Measurements from ENCODE around the gene NFE2L2. TPM values are rescaled to one million over a fixed set of nuclear protein-coding genes. Genes with fewer than 3 reads are reported as not detected.
A peak's percentile ranks its signal among the peaks of the same experiment; 100 is the strongest.
"Not testable (repeated sequence)": the region's sequence is repeated elsewhere in the genome, so short reads cannot be mapped to it uniquely, and the experiment has no call there.

Gene NFE2L2
- total RNA-seq, 2 experiments from 2014 or later, result 61.3 to 64.3 TPM

DNA sequence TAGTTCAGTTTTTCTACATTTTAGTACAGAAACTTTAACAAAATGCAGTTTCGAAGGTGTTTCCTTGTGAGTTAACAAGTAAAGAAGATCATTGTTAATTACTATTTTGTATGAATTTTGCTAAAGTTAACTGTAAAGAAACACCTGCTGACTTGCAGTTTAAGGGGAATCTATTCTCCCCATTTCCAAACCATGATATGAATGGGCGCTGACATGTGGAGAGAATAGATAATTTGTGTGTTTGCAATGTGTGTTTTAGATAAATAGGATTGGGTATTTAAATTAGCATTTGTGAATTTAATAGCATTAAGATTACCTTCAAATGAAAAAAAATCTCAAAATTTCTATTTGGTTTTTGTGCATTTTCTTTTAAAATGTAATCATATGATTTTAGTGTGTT lies 44.7 kb downstream of the NFE2L2 start:
- not testable (repeated sequence) for H3K4me3 Mint-ChIP-seq

GRCh38 chr2:177217247-177217843 lies 47.2 kb downstream of the NFE2L2 start:
- ChIA-PET POLR2A (interaction anchor here (0.6 to 1.5 kb wide), 4 partner anchors 10 to 47 kb away, joined by 3 to 4 read pairs (median 3); partner anchors contain the start of gene NFE2L2), CTCF (interaction anchor here (0.9 to 1.1 kb wide), 3 partner anchors 12 to 52 kb away, joined by 3 read pairs; no protein-coding TSS in a partner anchor)
- no peak overlapping the region for H3K4me3 Mint-ChIP-seq
- peak overlapping the region; percentile 26 for H3K27ac Mint-ChIP-seq
- peaks cover 83% of the 10 kb centered on the region for H3K36me3 Mint-ChIP-seq (ENCODE audit: low read depth)
- H3K4me1 Mint-ChIP-seq (ENCODE audit: low read depth), result peaks cover 59% of the 10 kb centered on the region
- no peaks in the 10 kb centered on the region for H3K9me3 Mint-ChIP-seq (ENCODE audit: insufficient read depth)
- no peaks in the 10 kb centered on the region for H3K27me3 Mint-ChIP-seq (ENCODE audit: low read depth)
- ATAC-seq, result no peak
- DNase-seq, result no peak

More for the DNA sequence above, 44.7 kb downstream of the NFE2L2 start:
- CTCF ChIA-PET, result interaction anchor here (1.6 kb wide), 1 partner anchor 55 kb away, joined by 4 read pairs; no protein-coding TSS in a partner anchor
- Mint-ChIP-seq H3K36me3 (ENCODE audit: low read depth) (peaks cover 78% of the 10 kb centered on the region), H3K4me1 (ENCODE audit: low read depth) (peaks cover 55% of the 10 kb centered on the region)
- not testable (repeated sequence) for DNase-seq; H3K27me3 Mint-ChIP-seq (ENCODE audit: low read depth); H3K9me3 Mint-ChIP-seq (ENCODE audit: insufficient read depth); H3K27ac Mint-ChIP-seq; ATAC-seq
- POLR2A ChIA-PET, result interaction anchor here (1.2 kb wide), 1 partner anchor 69 kb away, joined by 3 read pairs; no protein-coding TSS in a partner anchor

DNA sequence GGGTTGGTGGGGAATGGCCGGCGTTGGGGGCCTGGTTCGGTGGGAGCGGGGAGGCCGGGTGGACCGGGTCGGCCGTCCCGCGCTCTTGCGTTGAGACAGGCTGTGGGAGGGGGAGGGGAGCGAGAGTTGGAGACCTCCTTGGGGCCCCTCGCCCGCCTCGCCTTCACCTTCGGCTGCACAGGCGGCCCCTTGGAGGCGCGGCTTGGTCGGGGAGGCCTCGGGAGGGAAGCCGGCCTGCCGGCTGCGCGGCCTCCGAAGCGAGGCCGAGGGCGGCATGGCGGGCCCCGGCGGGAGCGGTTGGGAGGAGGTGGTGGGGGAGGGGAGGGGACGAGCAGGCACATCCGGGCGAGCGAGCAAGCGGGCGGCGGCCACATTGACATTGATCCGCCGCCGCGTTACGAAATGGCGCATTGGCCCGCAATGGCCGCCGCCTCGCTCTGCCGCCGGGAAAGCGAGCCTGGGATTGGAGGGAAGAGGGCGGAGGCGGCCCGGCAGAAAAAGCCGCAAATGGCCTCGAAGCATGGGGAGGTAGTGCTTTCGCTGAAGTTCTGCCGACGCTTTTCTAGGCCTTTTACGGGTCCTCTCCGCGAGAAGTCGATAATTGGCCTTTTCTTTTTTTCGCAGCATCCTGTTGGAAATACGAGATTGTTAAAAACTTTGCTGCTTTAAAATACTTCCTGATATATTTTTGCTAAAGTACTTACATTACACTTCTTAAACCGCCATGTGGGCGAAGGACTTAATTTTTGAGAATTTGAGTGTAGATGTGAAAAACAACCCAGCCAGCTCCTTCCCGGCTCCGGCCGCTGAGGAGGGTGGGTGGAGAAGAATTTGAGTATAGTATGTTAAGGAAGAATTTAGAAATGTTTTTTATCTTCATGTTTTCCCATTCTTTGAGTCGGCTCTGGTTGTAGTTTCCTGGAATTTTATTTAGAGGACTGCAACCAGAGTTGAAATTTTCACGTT lies 51.4 kb downstream of the NFE2L2 start:
- Mint-ChIP-seq H3K27ac (peak overlapping the region; percentile 99), H3K4me1 (ENCODE audit: low read depth) (peaks cover 45% of the 10 kb centered on the region), H3K36me3 (ENCODE audit: low read depth) (peaks cover 52% of the 10 kb centered on the region), H3K27me3 (ENCODE audit: low read depth) (no peaks in the 10 kb centered on the region), H3K9me3 (ENCODE audit: insufficient read depth) (no peaks in the 10 kb centered on the region), H3K4me3 (peak overlapping the region; percentile 92)
- DNase-seq, result peak; percentile 95
- ChIA-PET POLR2A (interaction anchor here (0.6 to 2.9 kb wide), 21 partner anchors 8 to 180 kb away, joined by 3 to 84 read pairs (median 5); partner anchors contain the start of gene NFE2L2), CTCF (interaction anchor here (0.7 to 1.7 kb wide), 8 partner anchors 14 to 181 kb away, joined by 3 to 21 read pairs (median 6); partner anchors contain the start of gene NFE2L2)
- peak; percentile 67 for ATAC-seq

DNA sequence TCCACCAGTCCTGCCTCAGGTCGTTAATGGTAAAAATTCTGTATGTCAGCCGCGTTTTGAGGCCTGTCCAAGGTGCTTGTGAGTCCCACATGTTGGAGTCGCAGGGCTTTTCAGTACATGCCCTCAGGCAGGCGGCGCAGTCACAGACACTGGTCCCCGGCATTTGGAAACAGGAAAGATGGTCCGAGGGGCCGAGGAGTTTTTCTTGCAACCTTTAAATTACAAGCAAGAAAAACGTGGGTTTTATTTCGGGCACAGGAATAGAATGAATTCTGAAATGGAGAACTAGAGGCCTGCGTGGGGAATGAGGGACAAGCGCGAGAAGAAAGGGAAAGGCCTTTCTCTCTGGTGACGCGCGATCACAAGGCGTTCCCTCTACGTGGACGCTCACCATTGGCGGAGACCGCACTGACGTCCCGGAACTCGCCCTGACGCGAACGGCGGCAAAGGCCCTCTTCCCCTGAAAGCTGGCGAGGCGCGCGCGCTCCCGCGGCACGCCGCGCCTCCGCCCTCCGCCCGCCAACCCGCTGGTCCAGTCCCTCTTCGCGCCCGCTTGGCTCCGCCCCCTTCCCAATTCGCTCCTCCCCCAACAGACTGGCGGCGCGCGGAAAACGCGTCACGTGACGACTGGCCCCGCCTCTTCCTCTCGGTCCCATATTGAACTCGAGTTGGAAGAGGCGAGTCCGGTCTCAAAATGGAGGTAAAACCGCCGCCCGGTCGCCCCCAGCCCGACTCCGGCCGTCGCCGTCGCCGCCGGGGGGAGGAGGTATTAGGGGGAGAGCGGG lies 52.2 kb downstream of the NFE2L2 start, which contains the start of gene HNRNPA3:
Gene HNRNPA3, plus strand, starts transcription at position 689 of the 785 bp plus-strand sequence. Its CDS starts 6 bp downstream, at position 695.
- Mint-ChIP-seq H3K36me3 (ENCODE audit: low read depth) (peaks cover 45% of the 10 kb centered on the region), H3K27ac (peak within 1 kb of the TSS; percentile 99), H3K9me3 (ENCODE audit: insufficient read depth) (no peaks in the 10 kb centered on the region), H3K4me1 (ENCODE audit: low read depth) (peaks cover 42% of the 10 kb centered on the region), H3K4me3 (peak within 1 kb of the TSS; percentile 92), H3K27me3 (ENCODE audit: low read depth) (no peaks in the 10 kb centered on the region)
- ChIA-PET POLR2A (interaction anchor here (0.6 to 1.7 kb wide), 23 partner anchors 9 to 181 kb away, joined by 3 to 84 read pairs (median 5); partner anchors contain the start of gene NFE2L2), CTCF (interaction anchor here (0.7 to 1.7 kb wide), 13 partner anchors 11 to 181 kb away, joined by 3 to 21 read pairs (median 4); no protein-coding TSS in a partner anchor)
- ATAC-seq (peak; percentile 88), DNase-seq (peak; percentile 100)

- peak overlapping the region; percentile 99 for H3K27ac Mint-ChIP-seq
- H3K36me3 Mint-ChIP-seq (ENCODE audit: low read depth), result peaks cover 39% of the 10 kb centered on the region
- H3K4me1 Mint-ChIP-seq (ENCODE audit: low read depth), result peaks cover 40% of the 10 kb centered on the region
Observed at GRCh38 chr2:177211576-177212105, 52.9 kb downstream of the NFE2L2 start.

DNA sequence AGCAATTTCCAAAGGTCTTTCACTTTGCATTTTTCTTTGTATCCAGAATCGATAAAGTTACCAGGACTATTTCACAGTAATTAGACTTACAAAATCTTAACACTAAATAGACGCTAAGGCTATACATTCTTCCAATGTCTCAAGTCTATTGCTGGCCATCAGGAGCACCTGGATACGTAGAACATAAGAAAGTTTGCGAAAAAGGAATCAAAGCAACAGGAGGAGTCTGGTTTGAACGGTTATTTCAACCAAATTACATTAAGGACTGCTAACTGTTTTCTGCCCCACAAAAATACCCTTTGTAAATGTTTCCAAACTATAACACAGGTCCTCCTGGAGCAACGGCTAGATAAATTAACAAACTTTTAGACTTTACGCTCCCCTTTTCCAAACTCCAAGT lies 53.4 kb downstream of the NFE2L2 start:
- POLR2A ChIA-PET, result interaction anchor here (0.7 to 1.7 kb wide), 17 partner anchors 9 to 78 kb away, joined by 3 to 84 read pairs (median 5); partner anchors contain the start of gene NFE2L2
- Mint-ChIP-seq H3K9me3 (ENCODE audit: insufficient read depth) (no peaks in the 10 kb centered on the region), H3K27me3 (ENCODE audit: low read depth) (no peaks in the 10 kb centered on the region), H3K36me3 (ENCODE audit: low read depth) (peaks cover 36% of the 10 kb centered on the region), H3K4me3 (peak overlapping the region; percentile 92), H3K27ac (peak overlapping the region; percentile 99), H3K4me1 (ENCODE audit: low read depth) (peaks cover 36% of the 10 kb centered on the region)
- ATAC-seq (no peak), DNase-seq (no peak)
- CTCF ChIA-PET, result interaction anchor here (0.6 to 1.7 kb wide), 10 partner anchors 10 to 123 kb away, joined by 3 to 21 read pairs (median 4); no protein-coding TSS in a partner anchor

More at GRCh38 chr2:177211576-177212105, 52.9 kb downstream of the NFE2L2 start:
- ChIA-PET CTCF (interaction anchor here (0.6 to 1.7 kb wide), 13 partner anchors 11 to 122 kb away, joined by 3 to 21 read pairs (median 4); no protein-coding TSS in a partner anchor), POLR2A (interaction anchor here (0.7 to 1.7 kb wide), 21 partner anchors 10 to 78 kb away, joined by 3 to 84 read pairs (median 5); partner anchors contain the start of gene NFE2L2)
- DNase-seq (no peak), ATAC-seq (no peak)
- Mint-ChIP-seq H3K4me3 (peak overlapping the region; percentile 92), H3K9me3 (ENCODE audit: insufficient read depth) (no peaks in the 10 kb centered on the region), H3K27me3 (ENCODE audit: low read depth) (no peaks in the 10 kb centered on the region)

- ChIA-PET POLR2A (no interaction called here), CTCF (interaction anchor here (1.4 kb wide), 1 partner anchor 43 kb away, joined by 8 read pairs; no protein-coding TSS in a partner anchor)
- no peak for DNase-seq
- Mint-ChIP-seq H3K4me3 (no peak overlapping the region), H3K27ac (no peak overlapping the region), H3K4me1 (ENCODE audit: low read depth) (peaks cover 15% of the 10 kb centered on the region), H3K27me3 (ENCODE audit: low read depth) (no peaks in the 10 kb centered on the region), H3K9me3 (ENCODE audit: insufficient read depth) (no peaks in the 10 kb centered on the region), H3K36me3 (ENCODE audit: low read depth) (peaks cover 5% of the 10 kb centered on the region)
- no peak for ATAC-seq
Observed at GRCh38 chr2:177207101-177207500, 57.4 kb downstream of the NFE2L2 start.

DNA sequence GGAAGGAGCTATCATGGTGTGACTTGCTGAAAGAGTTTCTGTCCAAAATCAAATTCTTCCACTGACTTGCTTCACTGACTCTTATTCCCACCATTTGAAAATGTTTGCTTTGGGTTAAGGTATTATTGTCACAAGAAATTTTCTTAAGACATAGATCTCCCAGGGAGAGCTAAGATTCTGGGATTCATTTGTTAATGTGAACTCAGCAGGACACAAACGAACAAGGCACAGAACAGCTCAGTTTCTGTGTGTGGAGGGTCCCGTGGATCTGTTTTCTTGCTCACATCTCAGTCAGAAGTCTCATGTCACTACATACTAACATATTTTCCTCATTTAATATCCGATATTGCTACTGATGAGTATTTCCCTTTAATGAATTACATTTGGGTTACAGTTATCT lies 60.1 kb downstream of the NFE2L2 start:
- no peaks in the 10 kb centered on the region for H3K9me3 Mint-ChIP-seq (ENCODE audit: insufficient read depth)
- no peaks in the 10 kb centered on the region for H3K27me3 Mint-ChIP-seq (ENCODE audit: low read depth)
- H3K36me3 Mint-ChIP-seq (ENCODE audit: low read depth), result peaks cover 2% of the 10 kb centered on the region
- CTCF ChIA-PET, result interaction anchor here (0.8 to 2.9 kb wide), 2 partner anchors 17 to 39 kb away, joined by 3 to 15 read pairs; no protein-coding TSS in a partner anchor
- peaks cover 6% of the 10 kb centered on the region for H3K4me1 Mint-ChIP-seq (ENCODE audit: low read depth)
- no peak overlapping the region for H3K27ac Mint-ChIP-seq
- no peak for DNase-seq
- no peak for ATAC-seq
- POLR2A ChIA-PET, result interaction anchor here (1.2 kb wide), 1 partner anchor 40 kb away, joined by 3 read pairs; no protein-coding TSS in a partner anchor
- no peak overlapping the region for H3K4me3 Mint-ChIP-seq

DNA sequence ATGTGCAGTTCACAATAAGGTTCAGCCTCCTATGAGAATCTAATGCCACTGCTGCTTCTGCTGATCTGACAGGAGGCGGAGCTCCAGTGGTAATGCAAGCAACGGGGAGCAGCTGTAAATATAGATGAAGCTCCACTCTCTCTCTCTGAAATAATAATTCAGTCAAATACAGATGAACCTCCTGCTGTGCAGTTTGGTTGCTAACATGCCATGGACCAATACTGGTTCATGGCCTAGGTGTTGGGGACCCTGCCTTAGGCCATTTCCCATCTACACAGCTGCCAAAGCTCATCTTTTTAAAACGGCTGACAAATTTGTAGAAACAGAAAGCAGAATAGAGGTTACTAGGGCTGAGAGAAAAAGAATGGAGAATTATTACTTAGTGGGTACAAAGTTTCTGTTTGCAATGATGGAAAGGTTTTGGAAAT lies 62.6 kb downstream of the NFE2L2 start:
- peaks cover 2% of the 10 kb centered on the region for H3K36me3 Mint-ChIP-seq (ENCODE audit: low read depth)
- ChIA-PET CTCF (interaction anchor here (0.5 to 1.8 kb wide), 4 partner anchors 7 to 648 kb away, joined by 3 to 8 read pairs (median 3); no protein-coding TSS in a partner anchor), POLR2A (interaction anchor here (0.7 to 2.0 kb wide), 4 partner anchors 9 to 63 kb away, joined by 3 to 18 read pairs (median 3); partner anchors contain the start of genes HNRNPA3 and NFE2L2)
- H3K27me3 Mint-ChIP-seq (ENCODE audit: low read depth), result no peaks in the 10 kb centered on the region
- H3K27ac Mint-ChIP-seq, result no peak overlapping the region
- ATAC-seq (no peak), DNase-seq (no peak)
- no peaks in the 10 kb centered on the region for H3K9me3 Mint-ChIP-seq (ENCODE audit: insufficient read depth)
- peaks cover 2% of the 10 kb centered on the region for H3K4me1 Mint-ChIP-seq (ENCODE audit: low read depth)
- no peak overlapping the region for H3K4me3 Mint-ChIP-seq

- POLR2A ChIA-PET, H3K4me3 Mint-ChIP-seq: not testable (repeated sequence)
Observed at GRCh38 chr2:177200419-177200818, 64.1 kb downstream of the NFE2L2 start.

More at GRCh38 chr2:177200419-177200818, 64.1 kb downstream of the NFE2L2 start:
- H3K27me3 Mint-ChIP-seq (ENCODE audit: low read depth); CTCF ChIA-PET; DNase-seq; ATAC-seq; H3K4me1 Mint-ChIP-seq (ENCODE audit: low read depth); H3K36me3 Mint-ChIP-seq (ENCODE audit: low read depth); H3K9me3 Mint-ChIP-seq (ENCODE audit: insufficient read depth); H3K27ac Mint-ChIP-seq: not testable (repeated sequence)

All from activated CD8-positive, alpha-beta T cell treated with anti-CD3 and anti-CD28 coated beads, Interleukin-2, amount 10 ng/mL, durations not matched to agents 7 days and 5 days (primary cell).